HG03469 (cell line): Measurements from ENCODE around the gene ARSH.
"Not testable (repeated sequence)": the region's sequence is repeated elsewhere in the genome, so short reads cannot be mapped to it uniquely, and the experiment has no call there.

Experiments used
- ATAC-seq: cut with Tn5 transposase; IDR thresholded peaks from one replicate; pipeline ENCODE4 v1.9.1; 2021; ENCODE audit warnings: mild to moderate bottlenecking, moderate library complexity, moderate number of reproducible peaks; ENCODE audit not compliant: unreplicated experiment

ARSH gene

GRCh38 chrX:3029129-3029528 is 22.8 kb downstream of the ARSH start:
- ATAC-seq, result no peak

- no peak for ATAC-seq
Observed at GRCh38 chrX:3037218-3037617, 30.9 kb downstream of the ARSH start.

DNA sequence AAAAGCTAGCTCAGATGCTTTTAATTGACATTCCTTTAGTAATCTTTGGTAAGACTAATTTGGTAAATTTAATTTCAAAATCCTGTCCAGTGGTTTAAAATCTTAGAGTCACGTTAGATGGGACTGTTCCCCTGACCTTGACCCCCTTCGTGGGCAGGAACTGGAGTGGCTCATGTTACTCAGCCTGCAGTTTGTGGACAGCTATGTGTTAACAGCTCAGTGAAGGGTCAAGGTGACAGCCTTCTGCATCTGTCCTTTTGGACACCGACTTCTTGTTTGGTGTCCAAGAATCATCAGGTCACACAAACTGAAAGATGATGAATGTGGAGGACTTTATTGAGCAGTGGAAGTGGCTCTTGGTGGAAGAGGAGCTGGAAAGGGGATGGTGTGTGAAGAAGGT is 37.9 kb downstream of the ARSH start:
- ATAC-seq, result no peak

GRCh38 chrX:3044671-3045070 is 38.3 kb downstream of the ARSH start:
- ATAC-seq, result no peak

DNA sequence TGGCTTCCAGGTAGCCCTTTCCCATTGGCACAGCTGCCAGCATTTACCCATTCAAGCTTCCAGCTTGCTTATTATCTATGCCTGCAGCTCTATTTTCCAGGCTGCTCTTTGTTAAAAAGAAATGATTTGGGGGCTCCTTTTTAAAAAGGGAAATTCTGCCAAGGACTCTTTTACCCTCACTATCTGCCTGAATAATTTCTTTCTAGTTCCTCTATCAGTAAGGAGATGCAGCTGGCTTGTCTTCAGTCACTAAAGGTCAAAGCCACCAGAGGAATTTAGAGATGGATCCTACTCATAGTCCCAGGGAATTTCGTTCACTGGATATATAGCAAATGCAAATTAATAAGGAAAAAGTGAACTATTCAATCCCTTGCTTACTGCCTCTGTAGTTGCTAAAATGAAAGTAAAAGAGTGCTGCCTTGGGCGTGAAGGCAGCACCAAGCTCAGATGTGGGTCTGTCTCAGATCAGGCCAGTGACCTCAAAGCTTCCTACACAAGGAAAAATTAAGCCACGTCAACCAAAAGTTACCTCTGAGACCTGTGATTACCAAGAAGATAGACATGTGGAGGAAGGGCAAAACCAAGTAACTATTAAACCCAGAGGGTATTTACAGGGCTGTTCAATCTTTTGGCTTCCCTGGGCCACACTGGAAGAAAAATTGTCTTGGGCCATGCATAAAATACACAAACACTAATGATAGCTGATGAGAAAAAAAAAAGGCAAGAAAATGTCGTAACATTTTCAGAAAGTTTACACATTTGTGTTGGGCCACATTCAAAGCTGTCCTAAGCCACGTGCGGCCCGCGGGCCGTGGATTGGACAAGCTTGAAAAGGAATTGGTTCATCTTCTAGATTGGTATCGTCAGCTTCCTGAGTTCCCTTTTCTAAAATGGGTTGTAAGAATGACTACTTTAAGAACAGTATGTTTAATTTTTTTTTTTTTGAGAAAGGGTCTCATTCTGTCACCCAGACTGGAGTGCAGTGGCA is 40.2 kb downstream of the ARSH start:
- ATAC-seq, result no peak

DNA sequence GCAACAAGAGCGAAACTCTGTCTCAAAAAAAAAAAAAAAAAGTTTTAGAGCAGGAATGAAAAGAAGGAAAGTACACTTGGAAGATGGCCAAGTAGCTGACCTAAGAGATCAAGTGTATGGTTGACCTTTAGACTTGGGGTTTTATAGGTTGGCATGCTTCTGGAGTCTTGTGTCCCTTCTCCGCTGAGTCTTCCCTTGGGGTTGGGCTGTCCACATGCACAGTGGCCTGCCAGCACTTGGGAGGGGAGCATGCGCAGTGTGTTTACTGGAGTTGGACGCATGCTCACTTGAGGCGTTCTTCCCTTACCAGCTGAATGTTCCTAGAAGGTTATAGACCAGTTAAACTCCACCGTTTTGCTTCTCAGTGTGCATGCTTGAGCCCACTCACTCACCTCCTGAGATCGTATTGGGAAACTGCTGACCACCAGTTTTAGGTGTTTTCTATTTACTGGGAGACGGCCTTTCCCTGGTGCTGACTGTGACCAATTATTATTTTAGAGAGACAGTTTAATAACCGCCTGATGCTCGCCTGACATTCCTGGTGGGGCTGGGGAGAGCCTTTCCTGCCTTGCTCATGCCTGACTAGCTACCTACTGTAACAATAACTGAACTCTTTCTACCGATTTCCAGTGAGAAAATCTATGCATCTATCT is 44.3 kb downstream of the ARSH start:
- ATAC-seq, result not testable (repeated sequence)

DNA sequence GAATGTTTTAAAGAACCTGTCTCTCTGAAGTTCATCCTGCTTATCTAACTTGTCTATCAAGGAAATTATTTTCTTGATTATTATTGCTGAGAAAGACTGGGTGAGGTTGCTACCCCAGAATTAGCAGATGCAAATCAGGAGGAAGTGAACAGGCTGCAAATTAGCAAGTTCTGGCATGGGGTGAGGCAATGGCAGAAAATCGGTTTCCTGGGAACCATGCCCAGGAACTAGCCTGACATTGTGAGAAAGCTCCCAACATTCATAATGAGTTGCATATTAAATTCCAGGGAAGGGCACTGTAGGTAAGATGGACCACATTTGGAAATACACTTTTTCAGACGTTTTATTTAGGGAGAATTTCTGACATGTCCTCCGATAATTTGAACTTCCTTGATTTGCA is 46.5 kb downstream of the ARSH start:
- no peak for ATAC-seq

- ATAC-seq, result no peak
Observed at GRCh38 chrX:3066555-3066954, 60.2 kb downstream of the ARSH start.

GRCh38 chrX:3075959-3076358 is 69.6 kb downstream of the ARSH start:
- ATAC-seq, result no peak

DNA sequence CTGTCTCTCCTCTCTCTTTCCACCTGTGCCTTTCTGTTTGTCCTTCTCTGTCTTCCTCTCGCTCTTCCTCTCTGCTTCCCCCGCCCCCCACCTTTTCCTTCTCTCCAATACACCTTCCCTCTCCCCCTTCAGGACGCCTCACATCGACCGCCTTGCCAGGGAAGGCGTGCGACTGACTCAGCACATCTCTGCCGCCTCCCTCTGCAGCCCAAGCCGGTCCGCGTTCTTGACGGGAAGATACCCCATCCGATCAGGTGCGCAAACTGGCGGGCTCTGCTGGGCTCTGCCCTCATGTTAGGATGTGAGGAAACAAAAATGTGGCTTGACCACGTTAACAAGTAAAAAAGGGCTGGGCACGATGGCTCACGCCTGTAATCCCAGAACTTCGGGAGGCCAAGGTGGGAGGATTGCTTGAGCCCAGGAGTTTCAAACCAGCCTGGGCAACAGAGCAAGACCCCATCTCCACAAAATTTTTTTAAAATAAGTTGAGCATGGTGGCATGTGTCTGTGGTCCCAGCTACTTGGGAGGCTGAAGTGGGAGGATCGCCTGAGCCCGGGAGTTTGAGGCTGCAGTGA is 70.2 kb downstream of the ARSH start:
- no peak for ATAC-seq
